IMR-90 (cell line): ENCODE results near the gene FAM240A.

Experiments used
- CEBPB ChIP-seq: IDR thresholded peaks from 2 replicates; pipeline ENCODE4 v1.6.1; 2012; ENCODE audit warnings: low read depth, low read length, improper control_type of control experiment
- CTCF ChIP-seq: conservative IDR thresholded peaks from 2 replicates; pipeline ENCODE4 v1.5.1; 2012; ENCODE audit warnings: mild to moderate bottlenecking, low read depth, low read length, improper control_type of control experiment
- SMC3 ChIP-seq: fragments of 150-350 bp; IDR thresholded peaks from 2 replicates; pipeline ENCODE4 v1.6.1; 2016; ENCODE audit warnings: low read depth, mild to moderate bottlenecking, antibody characterized with exemption, low read length, moderate library complexity

GRCh38 chr3:46573701-46574100, 38.6 kb upstream of the FAM240A start:
- no peak for TF ChIP-seq CTCF
- no peak for TF ChIP-seq CEBPB
- no peak for TF ChIP-seq SMC3
